Subcutaneous abdominal adipose tissue (tissue), 5 donors: Measurements from ENCODE around the gene COL28A1.
"Not testable (repeated sequence)": the region's sequence is repeated elsewhere in the genome, so short reads cannot be mapped to it uniquely, and the experiment has no call there.

Experiments
- H3K27ac ChIP-seq: one replicate; pipeline ENCODE4 v1.7.0; 2013; ENCODE audit warnings: low read depth, mild to moderate bottlenecking, inconsistent platforms, low read length, moderate library complexity
- H3K27me3 ChIP-seq, 5 donors: one replicate each; pipeline ENCODE4 v1.7.0; 2013; ENCODE audit warnings: low read length in 5 of 5, inconsistent platforms in 1 of 5; ENCODE audit not compliant: control insufficient read depth in 5 of 5, insufficient read depth in 4 of 5
- H3K36me3 ChIP-seq, 5 donors: one replicate each; pipeline ENCODE4 v1.7.0; 2013; ENCODE audit warnings: low read length in 5 of 5; ENCODE audit not compliant: control insufficient read depth in 5 of 5, insufficient read depth in 5 of 5
- H3K4me1 ChIP-seq, 5 donors: one replicate each; pipeline ENCODE4 v1.7.0; 2013; ENCODE audit warnings: low read length in 5 of 5, mild to moderate bottlenecking in 3 of 5, moderate library complexity in 1 of 5; ENCODE audit not compliant: control insufficient read depth in 5 of 5, insufficient read depth in 5 of 5
- H3K4me3 ChIP-seq, 5 donors: one replicate each; pipeline ENCODE4 v1.7.0; 2013; ENCODE audit warnings: low read length in 5 of 5, low read depth in 1 of 5
- H3K9ac ChIP-seq, 5 donors: one replicate each; pipeline ENCODE4 v1.7.0; 2013; ENCODE audit warnings: low read length in 5 of 5, mild to moderate bottlenecking in 4 of 5, moderate library complexity in 3 of 5
- H3K9me3 ChIP-seq, 5 donors: one replicate each; pipeline ENCODE4 v1.7.0; 2013; ENCODE audit warnings: low read length in 5 of 5; ENCODE audit not compliant: control insufficient read depth in 5 of 5
- donor health status: healthy.
- donor health status: healthy.
- donor health status: healthy.
- donor health status: healthy.
- donor health status: healthy.

COL28A1 gene

DNA sequence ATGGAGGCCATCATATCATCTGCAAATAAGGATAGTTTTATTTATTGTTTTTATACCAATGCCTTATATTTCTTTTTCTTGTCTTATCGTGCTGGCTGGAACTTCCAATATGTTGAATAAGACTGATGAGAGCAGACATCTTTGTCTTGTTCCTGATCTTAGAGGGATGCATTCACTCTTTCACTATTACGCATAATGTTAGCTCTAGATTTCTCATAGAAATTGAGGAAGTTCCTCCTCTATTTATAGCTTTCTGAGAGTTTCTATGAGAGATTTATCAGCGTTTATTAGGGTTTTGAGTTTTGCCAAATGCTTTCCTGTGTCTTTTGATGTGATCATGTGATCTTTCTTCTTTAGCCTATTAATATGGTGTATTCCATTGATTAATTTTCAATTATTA, 49.3 kb downstream of the COL28A1 start:
- Histone ChIP-seq H3K27ac (no peak overlapping the region), H3K36me3 (no peaks in the 10 kb centered on the region), H3K4me1 (peaks cover 0 to 3% (median 0%) of the 10 kb centered on the region in 5 donors), H3K9me3 (peaks cover 0 to 11% (median 4%) of the 10 kb centered on the region in 5 donors), H3K9ac (no peak overlapping the region), H3K4me3 (no peak overlapping the region), H3K27me3 (no peaks in the 10 kb centered on the region)

DNA sequence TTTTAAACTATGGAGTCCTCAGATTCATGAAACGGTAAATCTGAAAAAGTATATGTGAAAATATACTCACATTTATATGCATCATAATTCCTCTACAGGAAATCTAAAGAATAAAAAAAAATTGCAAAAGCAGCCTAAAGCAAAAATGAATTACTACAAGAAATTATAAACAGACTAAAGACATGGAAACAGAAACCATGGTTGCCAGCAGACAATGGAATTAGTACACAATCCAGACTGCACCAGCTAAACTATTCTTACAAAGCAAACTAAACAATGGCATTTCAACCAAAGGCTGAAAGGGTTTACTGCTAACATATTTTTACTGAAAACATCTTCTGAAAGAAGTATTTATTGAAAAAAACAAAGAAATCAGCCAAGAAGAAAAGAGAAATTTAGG, 51.6 kb downstream of the COL28A1 start:
- H3K4me3 ChIP-seq: no peak overlapping the region
- H3K27ac ChIP-seq: no peak overlapping the region
- peaks cover 0 to 11% (median 4%) of the 10 kb centered on the region in 5 donors for H3K9me3 ChIP-seq
- H3K9ac ChIP-seq: no peak overlapping the region
- no peaks in the 10 kb centered on the region for H3K36me3 ChIP-seq
- no peaks in the 10 kb centered on the region for H3K4me1 ChIP-seq
- no peaks in the 10 kb centered on the region for H3K27me3 ChIP-seq

DNA sequence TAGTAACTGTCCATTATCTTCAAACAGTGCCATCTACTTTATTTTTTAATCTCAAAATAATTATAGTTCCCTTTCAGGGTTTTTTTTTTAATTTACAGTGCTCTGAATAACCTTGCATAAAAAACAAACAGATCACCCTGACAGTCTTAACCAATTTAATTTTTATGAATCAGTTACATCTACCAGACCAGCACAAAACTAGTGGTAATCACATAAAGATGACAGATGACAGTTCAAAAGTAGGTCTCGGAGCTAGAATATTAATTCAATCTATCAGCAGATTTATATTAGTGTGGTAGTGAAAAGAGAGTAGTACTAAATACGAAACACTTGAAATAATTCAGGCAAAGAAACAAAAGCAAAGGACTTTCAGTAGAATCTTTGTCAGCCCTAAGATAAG, 53.9 kb downstream of the COL28A1 start:
- Histone ChIP-seq H3K27me3 (no peaks in the 10 kb centered on the region), H3K36me3 (no peaks in the 10 kb centered on the region), H3K27ac (no peak overlapping the region), H3K4me3 (no peak overlapping the region), H3K9ac (no peak overlapping the region), H3K4me1 (no peaks in the 10 kb centered on the region), H3K9me3 (peaks cover 0 to 6% (median 0%) of the 10 kb centered on the region in 5 donors)

DNA sequence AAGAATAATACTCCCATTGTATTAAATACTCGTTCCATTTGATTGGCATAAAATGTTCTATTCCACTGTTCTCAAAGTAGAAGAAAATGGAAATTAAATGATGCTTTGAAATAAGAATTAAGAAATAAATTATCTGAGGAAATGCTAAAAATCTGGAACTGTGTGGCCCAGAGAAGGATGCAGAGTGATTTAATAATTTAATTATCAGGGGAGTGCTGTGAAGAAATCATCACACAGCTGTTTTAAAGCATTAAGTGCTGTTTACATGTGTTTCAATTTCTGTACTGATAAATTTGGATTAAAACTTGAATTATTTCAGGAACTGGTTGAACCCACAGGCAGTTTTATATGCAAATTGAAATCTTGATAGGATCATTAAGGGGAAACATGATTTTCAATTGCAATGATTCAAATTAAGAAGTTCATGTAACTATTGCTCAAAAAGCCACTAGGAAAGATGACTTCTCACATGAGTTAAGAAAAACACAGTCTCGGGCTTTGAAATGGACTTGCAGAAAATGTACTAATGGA, 56.3 kb downstream of the COL28A1 start:
- Histone ChIP-seq H3K9me3 (no peaks in the 10 kb centered on the region), H3K27me3 (no peaks in the 10 kb centered on the region), H3K4me1 (no peaks in the 10 kb centered on the region), H3K36me3 (no peaks in the 10 kb centered on the region), H3K4me3 (no peak overlapping the region), H3K27ac (no peak overlapping the region), H3K9ac (no peak overlapping the region)

DNA sequence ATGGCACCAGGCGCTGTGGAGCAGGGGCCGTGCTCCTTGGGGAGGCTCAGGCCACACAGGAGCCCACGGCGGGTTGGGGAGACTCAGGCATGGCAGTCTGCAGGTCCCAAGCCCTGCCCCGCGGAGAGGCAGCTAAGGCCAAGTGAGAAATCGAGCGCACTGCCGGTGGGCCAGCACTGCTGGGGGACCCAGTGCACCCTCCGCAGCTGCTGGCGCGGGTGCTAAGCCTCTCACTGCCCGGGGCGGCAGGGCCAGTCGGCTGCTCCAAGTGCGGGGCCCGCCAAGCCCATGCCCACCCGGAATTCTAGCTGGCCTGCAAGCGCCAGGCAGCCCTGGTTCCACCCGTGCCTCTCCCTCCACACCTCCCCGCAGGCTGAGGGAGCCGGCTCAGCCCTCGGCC, 57.1 kb downstream of the COL28A1 start:
- no peak overlapping the region for H3K9ac ChIP-seq
- H3K27me3 ChIP-seq: no peaks in the 10 kb centered on the region
- no peak overlapping the region for H3K27ac ChIP-seq
- H3K4me3 ChIP-seq: no peak overlapping the region
- no peaks in the 10 kb centered on the region for H3K36me3 ChIP-seq
- H3K9me3 ChIP-seq: no peaks in the 10 kb centered on the region
- H3K4me1 ChIP-seq: no peaks in the 10 kb centered on the region

DNA sequence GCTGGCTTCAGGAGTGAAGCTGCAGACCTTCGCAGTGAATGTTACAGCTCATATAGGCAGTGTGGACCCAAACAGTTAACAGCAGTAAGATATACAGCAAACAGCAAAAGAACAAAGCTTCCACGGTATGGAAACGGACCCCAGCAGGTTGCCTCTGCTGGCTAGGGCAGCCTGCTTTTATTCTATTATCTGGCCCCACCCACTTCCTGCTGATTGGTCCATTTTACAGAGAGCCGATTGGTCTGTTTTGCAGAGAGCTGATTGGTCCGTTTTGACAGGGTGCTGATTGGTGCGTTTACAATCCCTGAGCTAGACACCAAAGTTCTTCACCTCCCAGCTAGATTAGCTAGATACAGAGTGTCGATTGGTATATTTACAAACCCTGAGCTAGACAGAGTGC, 58.0 kb downstream of the COL28A1 start:
- H3K36me3 ChIP-seq, H3K9ac ChIP-seq, H3K4me3 ChIP-seq, H3K27me3 ChIP-seq, H3K4me1 ChIP-seq, H3K9me3 ChIP-seq, H3K27ac ChIP-seq: not testable (repeated sequence)

DNA sequence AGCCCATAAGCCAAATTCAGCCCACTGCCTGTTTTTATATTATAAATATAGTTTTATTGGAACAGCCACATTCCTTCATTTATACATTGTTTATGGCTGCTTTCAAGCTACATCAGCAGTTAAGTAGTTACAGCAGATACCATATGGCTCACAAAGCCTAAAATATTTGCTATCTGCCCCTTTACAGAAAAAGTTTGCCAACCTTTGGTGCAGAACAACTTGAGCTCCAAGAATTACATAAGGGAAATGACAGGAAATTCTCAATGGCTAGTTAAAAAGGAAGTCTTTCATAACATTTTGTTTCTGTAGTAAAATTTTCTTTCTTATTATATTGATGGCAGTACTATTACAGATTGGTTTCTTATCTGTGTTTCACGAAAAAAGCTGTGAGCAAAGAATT, 59.3 kb downstream of the COL28A1 start:
- Histone ChIP-seq H3K9me3 (no peaks in the 10 kb centered on the region), H3K4me1 (no peaks in the 10 kb centered on the region), H3K36me3 (no peaks in the 10 kb centered on the region), H3K27me3 (no peaks in the 10 kb centered on the region), H3K4me3 (no peak overlapping the region), H3K27ac (no peak overlapping the region), H3K9ac (no peak overlapping the region)

DNA sequence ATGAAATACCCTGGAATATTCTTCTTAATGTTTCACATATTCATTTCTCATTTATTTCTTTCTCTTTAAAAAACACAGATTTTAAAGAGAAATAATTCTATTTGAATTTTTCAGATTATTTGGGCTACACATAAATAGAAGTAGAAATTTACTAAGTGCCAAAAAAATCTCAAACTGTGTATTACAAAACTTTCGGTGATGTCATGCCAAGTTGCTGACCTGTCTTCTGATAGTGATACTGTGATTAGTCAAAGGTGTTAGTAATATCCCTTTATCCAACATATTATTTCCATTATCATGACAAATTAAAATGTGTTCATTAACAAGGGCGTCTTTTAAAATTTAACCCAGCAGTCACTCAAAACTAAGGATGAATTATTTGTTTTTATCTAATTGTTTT, 60.1 kb downstream of the COL28A1 start:
- H3K9me3 ChIP-seq: no peaks in the 10 kb centered on the region
- no peaks in the 10 kb centered on the region for H3K36me3 ChIP-seq
- H3K27me3 ChIP-seq: no peaks in the 10 kb centered on the region
- H3K4me1 ChIP-seq: no peaks in the 10 kb centered on the region
- no peak overlapping the region for H3K9ac ChIP-seq
- no peak overlapping the region for H3K27ac ChIP-seq
- H3K4me3 ChIP-seq: no peak overlapping the region

DNA sequence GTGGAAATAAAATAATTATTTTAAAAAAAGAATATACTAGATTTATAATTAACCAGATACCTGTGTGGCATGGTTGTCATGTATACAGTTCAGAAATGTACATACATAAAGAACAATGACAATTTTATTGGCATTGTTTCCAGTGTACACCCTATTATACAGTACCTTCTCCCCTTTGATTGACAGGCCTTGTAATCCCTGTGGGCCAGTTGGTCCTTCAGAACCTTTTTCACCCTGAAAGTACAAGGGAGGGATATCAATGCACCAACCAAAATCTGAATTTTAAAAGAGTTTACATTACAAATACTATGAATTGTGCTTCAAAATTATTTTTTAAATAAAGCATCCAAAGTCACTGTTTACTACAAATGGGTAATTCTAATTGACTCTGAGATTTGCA, 61.2 kb downstream of the COL28A1 start:
- no peaks in the 10 kb centered on the region for H3K27me3 ChIP-seq
- no peaks in the 10 kb centered on the region for H3K36me3 ChIP-seq
- H3K9me3 ChIP-seq: no peaks in the 10 kb centered on the region
- no peaks in the 10 kb centered on the region for H3K4me1 ChIP-seq
- H3K9ac ChIP-seq: no peak overlapping the region
- no peak overlapping the region for H3K4me3 ChIP-seq
- no peak overlapping the region for H3K27ac ChIP-seq

DNA sequence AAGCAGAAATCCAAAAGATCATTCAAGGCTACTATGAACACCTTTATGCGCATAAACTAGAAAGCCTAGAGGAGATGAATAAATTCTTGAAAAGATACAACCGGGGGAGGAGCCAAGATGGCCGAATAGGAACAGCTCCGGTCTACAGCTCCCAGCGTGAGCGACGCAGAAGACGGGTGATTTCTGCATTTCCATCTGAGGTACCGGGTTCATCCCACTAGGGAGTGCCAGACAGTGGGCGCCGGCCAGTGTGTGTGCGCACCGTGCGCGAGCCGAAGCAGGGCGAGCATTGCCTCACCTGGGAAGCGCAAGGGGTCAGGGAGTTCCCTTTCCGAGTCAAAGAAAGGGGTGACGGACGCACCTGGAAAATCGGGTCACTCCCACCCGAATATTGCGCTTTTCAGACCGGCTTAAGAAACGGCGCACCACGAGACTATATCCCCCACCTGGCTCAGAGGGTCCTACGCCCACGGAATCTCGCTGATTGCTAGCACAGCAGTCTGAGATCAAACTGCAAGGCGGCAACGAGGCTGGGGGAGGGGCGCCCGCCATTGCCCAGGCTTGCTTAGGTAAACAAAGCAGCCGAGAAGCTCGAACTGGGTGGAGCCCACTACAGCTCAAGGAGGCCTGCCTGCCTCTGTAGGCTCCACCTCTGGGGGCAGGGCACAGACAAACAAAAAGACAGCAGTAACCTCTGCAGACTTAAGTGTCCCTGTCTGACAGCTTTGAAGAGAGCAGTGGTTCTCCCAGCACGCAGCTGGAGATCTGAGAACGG, 70.5 kb downstream of the COL28A1 start:
- H3K4me1 ChIP-seq, H3K27ac ChIP-seq, H3K9me3 ChIP-seq, H3K36me3 ChIP-seq, H3K4me3 ChIP-seq, H3K9ac ChIP-seq, H3K27me3 ChIP-seq: not testable (repeated sequence)
